K562 (cell line): ENCODE measurements around the gene PLCB3. TPM values are rescaled to one million over a fixed set of nuclear protein-coding genes. Genes with fewer than 3 reads are reported as not detected.

ENCODE experiments used
- C11orf30 ChIP-seq: fragments of 450-650 bp; IDR thresholded peaks from 2 replicates; pipeline ENCODE4 v1.6.1; 2016; ENCODE audit warnings: low read depth, mild to moderate bottlenecking
- CGGBP1 ChIP-seq: fragments of 250-450 bp; sonication (Bioruptor Pico); IDR thresholded peaks from 2 replicates; pipeline ENCODE4 v1.9.0; 2021; ENCODE audit warnings: mild to moderate bottlenecking
- CHD2 ChIP-seq: IDR thresholded peaks from 2 replicates; pipeline ENCODE4 v1.6.1; 2011; ENCODE audit warnings: low read depth, low read length
- DPF2 ChIP-seq: fragments of 450-650 bp; IDR thresholded peaks from 2 replicates; pipeline ENCODE4 v1.6.1; 2016
- HDAC1 ChIP-seq, 2 experiments: fragments of 450-650 bp; IDR thresholded peaks; 2 replicates each; pipeline ENCODE4 v1.6.1; 2016 to 2017; ENCODE audit warnings: inconsistent platforms in 1 of 2, mild to moderate bottlenecking in 1 of 2, moderate library complexity in 1 of 2
- HIVEP1 ChIP-seq: fragments of 250-450 bp; sonication (Bioruptor Pico); IDR thresholded peaks from 2 replicates; pipeline ENCODE4 v1.4.0; 2020; ENCODE audit warnings: mild to moderate bottlenecking
- MAFF ChIP-seq: IDR thresholded peaks from 2 replicates; pipeline ENCODE4 v1.6.1; 2012; ENCODE audit warnings: low read length, improper control_type of control experiment
- MNT ChIP-seq, 2 experiments: fragments of 450-650 bp; conservative IDR thresholded peaks; 2 replicates each; pipeline ENCODE4 v1.6.1; 2017; ENCODE audit warnings: mild to moderate bottlenecking in 2 of 2, moderate library complexity in 2 of 2
- NFIC ChIP-seq: fragments of 450-650 bp; IDR thresholded peaks from 2 replicates; pipeline ENCODE4 v1.6.1; 2017; ENCODE audit warnings: mild to moderate bottlenecking, inconsistent platforms
- NR2C1 ChIP-seq, 2 experiments: fragments of 450-650 bp; IDR thresholded peaks; 2 replicates each; pipeline ENCODE4 v1.6.1; 2017; ENCODE audit warnings: mild to moderate bottlenecking in 2 of 2, antibody characterized with exemption in 1 of 2, inconsistent platforms in 1 of 2, missing compliant biosample characterization in 1 of 2, missing genetic modification characterization in 1 of 2
- POLR2B ChIP-seq: fragments of 450-650 bp; IDR thresholded peaks from 2 replicates; pipeline ENCODE4 v1.6.1; 2018; ENCODE audit warnings: low read depth; ENCODE audit not compliant: partially characterized antibody
- SPI1 ChIP-seq: IDR thresholded peaks from 2 replicates; pipeline ENCODE4 v1.6.1; 2011; ENCODE audit warnings: low read depth, low read length, control low read depth, borderline replicate concordance
- TOE1 ChIP-seq, 2 experiments: fragments of 450-650 bp in 1 of 2; sonication (generic) in 1 of 2; formaldehyde crosslinking in 1 of 2; IDR thresholded peaks; 2 replicates each; pipeline versions ENCODE4 v1.7.1 to v1.8.0; 2016 to 2022; ENCODE audit warnings: borderline replicate concordance in 2 of 2, mild to moderate bottlenecking in 2 of 2, antibody characterized with exemption in 1 of 2, inconsistent platforms in 1 of 2, low read depth in 1 of 2, missing genetic modification reagents in 1 of 2, moderate library complexity in 1 of 2
- ZBTB2 ChIP-seq: fragments of 450-650 bp; IDR thresholded peaks from 2 replicates; pipeline ENCODE4 v1.6.1; 2016; ENCODE audit warnings: antibody characterized with exemption
- ZFX ChIP-seq: sonication (generic); formaldehyde crosslinking; IDR thresholded peaks from 2 replicates; pipeline ENCODE4 v1.8.0; 2022; ENCODE audit warnings: mild to moderate bottlenecking, missing genetic modification reagents, moderate library complexity
- ZNF668 ChIP-seq: fragments of 250-450 bp; sonication (Bioruptor Pico); IDR thresholded peaks from 2 replicates; pipeline ENCODE4 v1.8.0; 2022; ENCODE audit warnings: mild to moderate bottlenecking, inconsistent platforms
- polyA plus RNA-seq, 8 experiments: library from polyadenylated mRNA; depleted of rRNA in 4 of 8; stranded (reverse) in 5 of 8; unstranded in 3 of 8; fragments of >200 nt; fragmentation: Nextera tagmentation in 2 of 8; fragmentation: Illumina TruSeq in 1 of 8; extraction: Ambion mirVana in 2 of 8; extraction: Trizol in 1 of 8; gene quantifications; 2 replicates each; pipeline versions ENCODE4 v1.2.1 to v1.2.3, GENCODE V29; 2011 to 2014; ENCODE audit warnings: inconsistent platforms in 1 of 8, missing spikeins in 1 of 8
- total RNA-seq, 7 experiments: library from RNA; depleted of rRNA in 6 of 7; stranded (reverse); fragments of >200 nt in 6 of 7; fragmentation: Illumina TruSeq in 2 of 7; extraction: Trizol in 2 of 7; gene quantifications; 2 replicates each; pipeline versions ENCODE4 v1.2.1 to v1.2.3, GENCODE V29; 2011 to 2021; ENCODE audit warnings: low replicate concordance in 1 of 7
- TF ChIP-seq, protein P1 (sequence below): fragments of 450-650 bp; IDR thresholded peaks from 2 replicates; pipeline ENCODE4 v1.6.1; 2016; ENCODE audit warnings: borderline replicate concordance
- TF ChIP-seq, protein P2 (sequence below): fragments of 450-650 bp; formaldehyde crosslinking; IDR thresholded peaks from 2 replicates; pipeline ENCODE4 v1.4.0; 2020; ENCODE audit warnings: mild to moderate bottlenecking
- TF ChIP-seq, protein P3 (sequence below): sonication (generic); formaldehyde crosslinking; IDR thresholded peaks from 2 replicates; pipeline ENCODE4 v1.9.0; 2022; ENCODE audit warnings: mild to moderate bottlenecking, missing genetic modification reagents

The PLCB3 gene
- total and polyA plus RNA-seq, 9 of the 15 experiments (the other 6 are each of a cell fraction or from before 2014, with no cell fraction given): 0.31 to 44.8 (median 14.6) TPM

DNA sequence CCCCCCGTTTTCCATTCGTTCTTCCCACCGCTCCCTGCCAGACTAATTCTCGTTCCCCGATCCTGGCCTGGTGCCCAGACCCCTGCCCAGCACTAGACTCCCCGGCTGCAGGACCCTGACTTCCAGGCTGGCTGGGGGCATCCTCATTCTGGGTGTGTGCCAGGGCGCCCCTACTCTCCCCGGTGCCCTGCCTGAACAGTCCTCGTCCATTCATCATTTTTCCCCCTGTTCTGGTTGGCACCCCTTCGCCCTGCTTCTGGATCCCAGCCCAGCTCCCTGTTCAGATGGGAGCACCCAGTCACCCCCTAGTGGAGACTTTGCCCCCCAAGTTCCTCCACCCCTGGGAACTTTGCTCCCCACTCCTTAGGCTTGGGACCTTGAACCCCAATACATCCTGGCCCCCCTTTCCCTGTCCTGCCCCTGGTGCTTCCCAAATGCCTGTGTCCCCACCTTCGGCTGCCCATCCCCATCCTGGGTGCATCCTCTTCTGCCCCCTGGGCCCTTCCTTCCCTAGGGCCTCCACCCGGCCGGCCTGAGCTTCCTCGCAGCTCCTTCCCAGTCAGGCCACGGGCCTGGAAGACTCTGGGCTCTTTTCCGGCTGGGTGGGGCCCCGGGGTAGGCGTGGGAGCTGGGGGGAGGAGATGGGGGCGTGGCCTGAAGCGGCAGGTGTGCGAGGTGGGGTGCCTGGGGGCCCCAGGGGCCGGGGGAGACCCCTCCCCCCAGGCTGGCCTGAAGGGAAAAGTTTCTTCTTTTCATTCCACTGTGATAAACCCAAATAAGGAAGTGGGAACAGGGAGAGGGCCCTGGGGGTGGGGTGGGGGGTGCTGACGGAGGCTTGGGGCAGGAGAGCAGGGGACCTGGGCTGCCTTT, 908 bp downstream of the PLCB3 start (continued):
- TF ChIP-seq ZFX (peak; percentile 28; the same call in 1 of the 2 replicates), C11orf30 (no peak), ZBTB2 (peak; percentile 71), CHD2 (no peak), NR2C1 (IDR thresholded peaks at IDR 0.05) (no peak), NR2C1 (tag; IDR thresholded peaks at IDR 0.05) (no peak), MNT (conservative IDR thresholded peaks at IDR 0.05) (peak; percentile 37 to 40), POLR2B (peak; percentile 69), DPF2 (no peak; the same call in 1 of the 2 replicates), ZNF668 (no peak), CGGBP1 (no peak), TOE1 (IDR thresholded peaks at IDR 0.05; ENCODE audit: borderline replicate concordance) (0 out of 2 replicates have a peak, but pooled peaks have one; percentile 32), TOE1 (CRISPR knock-in tag; IDR thresholded peaks at IDR 0.05; ENCODE audit: borderline replicate concordance, low read depth) (no peak), MAFF (no peak), SPI1 (peak; percentile 71), HDAC1 (IDR thresholded peaks at IDR 0.05) (peak in 1 of 2 experiments; percentile 70; a peak in 2 of 4 replicates), NFIC (peak; percentile 80), HIVEP1 (CRISPR knock-in tag) (no peak)
- TF ChIP-seq, protein P1, sequence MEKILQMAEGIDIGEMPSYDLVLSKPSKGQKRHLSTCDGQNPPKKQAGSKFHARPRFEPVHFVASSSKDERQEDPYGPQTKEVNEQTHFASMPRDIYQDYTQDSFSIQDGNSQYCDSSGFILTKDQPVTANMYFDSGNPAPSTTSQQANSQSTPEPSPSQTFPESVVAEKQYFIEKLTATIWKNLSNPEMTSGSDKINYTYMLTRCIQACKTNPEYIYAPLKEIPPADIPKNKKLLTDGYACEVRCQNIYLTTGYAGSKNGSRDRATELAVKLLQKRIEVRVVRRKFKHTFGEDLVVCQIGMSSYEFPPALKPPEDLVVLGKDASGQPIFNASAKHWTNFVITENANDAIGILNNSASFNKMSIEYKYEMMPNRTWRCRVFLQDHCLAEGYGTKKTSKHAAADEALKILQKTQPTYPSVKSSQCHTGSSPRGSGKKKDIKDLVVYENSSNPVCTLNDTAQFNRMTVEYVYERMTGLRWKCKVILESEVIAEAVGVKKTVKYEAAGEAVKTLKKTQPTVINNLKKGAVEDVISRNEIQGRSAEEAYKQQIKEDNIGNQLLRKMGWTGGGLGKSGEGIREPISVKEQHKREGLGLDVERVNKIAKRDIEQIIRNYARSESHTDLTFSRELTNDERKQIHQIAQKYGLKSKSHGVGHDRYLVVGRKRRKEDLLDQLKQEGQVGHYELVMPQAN: peak; percentile 25; the same call in 1 of the 2 replicates
- TF ChIP-seq, protein P2, sequence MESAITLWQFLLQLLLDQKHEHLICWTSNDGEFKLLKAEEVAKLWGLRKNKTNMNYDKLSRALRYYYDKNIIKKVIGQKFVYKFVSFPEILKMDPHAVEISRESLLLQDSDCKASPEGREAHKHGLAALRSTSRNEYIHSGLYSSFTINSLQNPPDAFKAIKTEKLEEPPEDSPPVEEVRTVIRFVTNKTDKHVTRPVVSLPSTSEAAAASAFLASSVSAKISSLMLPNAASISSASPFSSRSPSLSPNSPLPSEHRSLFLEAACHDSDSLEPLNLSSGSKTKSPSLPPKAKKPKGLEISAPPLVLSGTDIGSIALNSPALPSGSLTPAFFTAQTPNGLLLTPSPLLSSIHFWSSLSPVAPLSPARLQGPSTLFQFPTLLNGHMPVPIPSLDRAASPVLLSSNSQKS: no peak
- TF ChIP-seq, protein P3, sequence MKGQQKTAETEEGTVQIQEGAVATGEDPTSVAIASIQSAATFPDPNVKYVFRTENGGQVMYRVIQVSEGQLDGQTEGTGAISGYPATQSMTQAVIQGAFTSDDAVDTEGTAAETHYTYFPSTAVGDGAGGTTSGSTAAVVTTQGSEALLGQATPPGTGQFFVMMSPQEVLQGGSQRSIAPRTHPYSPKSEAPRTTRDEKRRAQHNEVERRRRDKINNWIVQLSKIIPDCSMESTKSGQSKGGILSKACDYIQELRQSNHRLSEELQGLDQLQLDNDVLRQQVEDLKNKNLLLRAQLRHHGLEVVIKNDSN (CRISPR knock-in tag): no peak
